K562 (cell line): ENCODE results near the gene TRAP1. TPM values are rescaled to one million over a fixed set of nuclear protein-coding genes. Genes with fewer than 3 reads are reported as not detected.

Experiments used
- ATAC-seq: fragments of 200-7000 bp; cut with Tn5 transposase; 3 replicates; pipeline ENCODE4 v1.9.1; 2020; ENCODE audit warnings: moderate library complexity
- BruUV-seq: library from RNA; stranded (reverse); fragments of 400-500 nt; replicated peaks from 2 replicates; lab custom pipeline; 2021; lab: Mats Ljungman, UMichigan
- CTCF ChIA-PET: fragments of 300-600 bp; formaldehyde crosslinking; extraction: SDS; loops from one replicate; lab custom pipeline; 2021; ENCODE audit warnings: low intra/inter-chr PET ratio; lab: Yijun Ruan, JAX
- POLR2A ChIA-PET: fragments of 300-600, 350-650 bp; sonication (Branson Sonifier 250); formaldehyde crosslinking; extraction: SDS; loops from one replicate; lab custom pipeline; 2021; ENCODE audit warnings: antibody characterized with exemption, inconsistent platforms; lab: Yijun Ruan, JAX
- DNase-seq, 4 experiments: peaks; one replicate each; pipeline versions ENCODE4 v3.0.0 to v3.0.0-alpha.2; 2011 to 2018; ENCODE audit warnings: low spot score in 3 of 4, mixed read lengths in 3 of 4; ENCODE audit errors: extremely low read depth in 1 of 4
- FAIRE-seq: peaks from 2 replicates; lab custom pipeline; 2011; peaks lifted over from hg19 to GRCh38; lab: Jason Lieb, UNC
- H2AFZ ChIP-seq: 2 replicates; pipeline ENCODE4 v1.6.0; 2011; ENCODE audit warnings: low read depth, low read length, control low read depth, inconsistent platforms
- H3K27ac ChIP-seq: fragments of 200-600 bp; 3 replicates; pipeline ENCODE4 v1.8.0; 2011; ENCODE audit warnings: low read depth, mild to moderate bottlenecking, control low read depth, inconsistent platforms, low read length, moderate library complexity, mixed read lengths; ENCODE audit errors: extremely low read depth
- H3K27me3 ChIP-seq, 2 experiments: fragments of 300-600 bp in 1 of 2; 2 replicates in 1 of 2; 3 replicates in 1 of 2; pipeline versions ENCODE4 v1.6.0 to v1.8.0; 2011; ENCODE audit warnings: inconsistent platforms in 2 of 2, low read length in 2 of 2, mild to moderate bottlenecking in 1 of 2, mixed read lengths in 1 of 2, moderate library complexity in 1 of 2; ENCODE audit not compliant: control insufficient read depth in 2 of 2, insufficient read depth in 2 of 2
- H3K36me3 ChIP-seq: fragments of 300-600 bp; 3 replicates; pipeline ENCODE4 v1.8.0; 2011; ENCODE audit warnings: mild to moderate bottlenecking, low read length, inconsistent platforms; ENCODE audit not compliant: control insufficient read depth, insufficient read depth
- H3K4me1 ChIP-seq, 2 experiments: fragments of 200-600 bp in 1 of 2; replicated peaks in 1 of 2; 2 replicates in 1 of 2; 3 replicates in 1 of 2; pipeline versions ENCODE4 v1.5.1 to v1.8.0; 2011; ENCODE audit warnings: inconsistent platforms in 2 of 2, low read length in 2 of 2, mild to moderate bottlenecking in 1 of 2, mixed read lengths in 1 of 2, moderate library complexity in 1 of 2; ENCODE audit not compliant: control insufficient read depth in 2 of 2, insufficient read depth in 2 of 2
- H3K4me2 ChIP-seq: 2 replicates; pipeline ENCODE4 v1.6.1; 2011; ENCODE audit warnings: low read length, control low read depth, inconsistent platforms, mixed read lengths; ENCODE audit not compliant: insufficient read depth
- H3K4me3 ChIP-seq: fragments of 200-600 bp; sonication (generic), shearing (Covaris generic); 2 replicates; pipeline ENCODE4 v1.5.1; 2016; ENCODE audit warnings: control low read depth, inconsistent platforms
- H3K79me2 ChIP-seq: fragments of 200-600 bp; 3 replicates; pipeline ENCODE4 v1.8.0; 2011; ENCODE audit warnings: low read length, inconsistent platforms; ENCODE audit not compliant: control insufficient read depth, insufficient read depth
- H3K9ac ChIP-seq, 2 experiments: 2 replicates each; pipeline versions ENCODE4 v1.6.0 to v1.6.1; 2011; ENCODE audit warnings: low read depth in 2 of 2, low read length in 2 of 2, control low read depth in 1 of 2, inconsistent platforms in 1 of 2, mild to moderate bottlenecking in 1 of 2, mixed read lengths in 1 of 2; ENCODE audit not compliant: insufficient read depth in 1 of 2
- H3K9me1 ChIP-seq: one replicate; pipeline ENCODE4 v1.6.0; 2011; ENCODE audit warnings: inconsistent platforms, mild to moderate bottlenecking, low read length, moderate library complexity; ENCODE audit not compliant: control insufficient read depth, insufficient read depth
- H3K9me3 ChIP-seq: replicated peaks from 2 replicates; pipeline ENCODE4 v1.5.1; 2011; ENCODE audit warnings: low read depth, low read length, inconsistent platforms; ENCODE audit not compliant: control insufficient read depth, insufficient read depth
- H4K20me1 ChIP-seq: replicated peaks from 2 replicates; pipeline ENCODE4 v1.6.1; 2011; ENCODE audit warnings: low read length, inconsistent platforms, mixed read lengths; ENCODE audit not compliant: control insufficient read depth, insufficient read depth
- CHD2 ChIP-seq: IDR thresholded peaks from 2 replicates; pipeline ENCODE4 v1.6.1; 2011; ENCODE audit warnings: low read depth, low read length
- ETV1 ChIP-seq: fragments of 450-650 bp; conservative IDR thresholded peaks from 2 replicates; pipeline ENCODE4 v1.6.1; 2016; ENCODE audit warnings: missing genetic modification characterization, control low read depth, low read depth, missing compliant biosample characterization
- FOXK1 ChIP-seq: sonication (generic); formaldehyde crosslinking; IDR thresholded peaks from 2 replicates; pipeline ENCODE4 v1.8.0; 2022; ENCODE audit warnings: missing genetic modification reagents, mild to moderate bottlenecking, borderline replicate concordance
- HMBOX1 ChIP-seq: sonication (generic); IDR thresholded peaks from 2 replicates; pipeline ENCODE4 v1.6.1; 2016
- MYBL2 ChIP-seq, 2 experiments: fragments of 450-650 bp in 1 of 2; sonication (generic) in 1 of 2; formaldehyde crosslinking in 1 of 2; IDR thresholded peaks; 2 replicates each; pipeline versions ENCODE4 v1.6.1 to v1.8.1; 2017 to 2022; ENCODE audit warnings: borderline replicate concordance in 1 of 2, inconsistent platforms in 1 of 2, low read depth in 1 of 2, mild to moderate bottlenecking in 1 of 2, missing genetic modification reagents in 1 of 2, moderate library complexity in 1 of 2
- PRDM10 ChIP-seq: fragments of 450-650 bp; IDR thresholded peaks from 2 replicates; pipeline ENCODE4 v1.6.1; 2018; ENCODE audit not compliant: partially characterized antibody
- XRCC4 ChIP-seq: IDR thresholded peaks from one replicate; pipeline ENCODE4 v1.6.1; 2011; ENCODE audit not compliant: insufficient read depth, insufficient read length; ENCODE audit errors: extremely low read depth
- YY1 ChIP-seq, 3 experiments: IDR thresholded peaks; 2 replicates each; pipeline ENCODE4 v1.6.1; 2011; ENCODE audit warnings: low read length in 2 of 3, mild to moderate bottlenecking in 2 of 3, moderate library complexity in 2 of 3, borderline replicate concordance in 1 of 3, control low read depth in 1 of 3, low read depth in 1 of 3; ENCODE audit not compliant: insufficient read depth in 3 of 3, insufficient replicate concordance in 2 of 3, control insufficient read depth in 1 of 3, insufficient read length in 1 of 3; ENCODE audit errors: extremely low read depth in 1 of 3
- ZFP1 ChIP-seq: fragments of 450-650 bp; formaldehyde crosslinking; IDR thresholded peaks from 2 replicates; pipeline ENCODE4 v1.4.0; 2020; ENCODE audit warnings: mild to moderate bottlenecking, mixed read lengths
- ZNF280B ChIP-seq: fragments of 250-450 bp; sonication (Bioruptor Pico); IDR thresholded peaks from 2 replicates; pipeline ENCODE4 v1.5.1; 2021; ENCODE audit warnings: mild to moderate bottlenecking
- ZNF444 ChIP-seq: fragments of 250-450 bp; sonication (Bioruptor Pico); IDR thresholded peaks from 2 replicates; pipeline ENCODE4 v1.4.0; 2020; ENCODE audit warnings: mild to moderate bottlenecking, moderate library complexity
- WGBS: fragments of 100-300 bp; shearing (Covaris generic); methylation state at CpG from one replicate; pipeline ENCODE4 v1.1.6; 2016; ENCODE audit warnings: low coverage, mixed read lengths; ENCODE audit not compliant: insufficient coverage; ENCODE audit errors: missing lambda C conversion rate; 5-methylcytosine and 5-hydroxymethylcytosine counted together
- in situ Hi-C: fragments of 300-500 bp; cut with MboI; formaldehyde crosslinking; loops from 4 replicates; pipeline ENCODE4 v1.15.0; 2018; ENCODE audit warnings: inconsistent platforms, mixed read lengths
- intact Hi-C: fragments of 100-400 bp; cut with micrococcal nuclease; formaldehyde crosslinking; loops from 2 replicates; pipeline ENCODE4 v1.14.2; 2022
- polyA plus RNA-seq, 8 experiments: library from polyadenylated mRNA; depleted of rRNA in 4 of 8; stranded (reverse) in 5 of 8; unstranded in 3 of 8; fragments of >200 nt; fragmentation: Nextera tagmentation in 2 of 8; fragmentation: Illumina TruSeq in 1 of 8; extraction: Ambion mirVana in 2 of 8; extraction: Trizol in 1 of 8; gene quantifications; 2 replicates each; pipeline versions ENCODE4 v1.2.1 to v1.2.3, GENCODE V29; 2011 to 2014; ENCODE audit warnings: inconsistent platforms in 1 of 8, missing spikeins in 1 of 8
- total RNA-seq, 7 experiments: library from RNA; depleted of rRNA in 6 of 7; stranded (reverse); fragments of >200 nt in 6 of 7; fragmentation: Illumina TruSeq in 2 of 7; extraction: Trizol in 2 of 7; gene quantifications; 2 replicates each; pipeline versions ENCODE4 v1.2.1 to v1.2.3, GENCODE V29; 2011 to 2021; ENCODE audit warnings: low replicate concordance in 1 of 7

Gene TRAP1
- total and polyA plus RNA-seq, 9 of the 15 experiments (the other 6 are each of a cell fraction or from before 2014, with no cell fraction given) = 19.1 to 436 (median 301) TPM

GRCh38 chr16:3637371-3637923 is 79.9 kb downstream of the TRAP1 start:
- peak overlapping the region; percentile 53; the same call in 2 of the 3 replicates for H3K27ac ChIP-seq
- WGBS = 56% methylated on average over 3 of the region's 3 CpGs
- no peak overlapping the region for H3K4me2 ChIP-seq
- H3K27me3 ChIP-seq = no peaks in the 10 kb centered on the region
- DNase-seq (peak in 2 of 4 experiments; percentile 31 to 56), ATAC-seq (peak; percentile 83), FAIRE-seq (peak; percentile 84)
- H3K9me3 ChIP-seq = no peaks in the 10 kb centered on the region
- in situ Hi-C loops = no loop called here
- no peaks in the 10 kb centered on the region for H3K79me2 ChIP-seq
- H3K9me1 ChIP-seq = no peaks in the 10 kb centered on the region
- peak overlapping the region; percentile 84 for H2AFZ ChIP-seq
- H4K20me1 ChIP-seq = no peaks in the 10 kb centered on the region
- H3K9ac ChIP-seq = peak overlapping the region in 1 of 2 experiments; percentile 21; a peak in 2 of 4 replicates
- H3K4me3 ChIP-seq = no peak overlapping the region
- no peaks in the 10 kb centered on the region for H3K36me3 ChIP-seq
- intact Hi-C loops = no loop called here
- CTCF ChIA-PET = no interaction called here
- POLR2A ChIA-PET = interaction anchor here (0.7 to 1.6 kb wide), 2 partner anchors 9 to 300 kb away, joined by 4 to 5 read pairs; no protein-coding TSS in a partner anchor
- no TSS peak for BruUV-seq
- H3K4me1 ChIP-seq = peaks cover 14 to 22% of the 10 kb centered on the region in 2 experiments
- TF ChIP-seq HMBOX1 = no peak
- TF ChIP-seq FOXK1 (CRISPR knock-in tag) = 0 out of 2 replicates have a peak, but pooled peaks have one; percentile 29
- TF ChIP-seq ETV1 (tag) = 0 out of 2 replicates have a peak, but pooled peaks have one; percentile 17
- TF ChIP-seq ZNF444 (CRISPR knock-in tag) = no peak
- no peak for TF ChIP-seq XRCC4
- peak; percentile 29; the same call in 1 of the 2 replicates for TF ChIP-seq CHD2
- peak in 1 of 3 experiments; percentile 53 for TF ChIP-seq YY1 (IDR thresholded peaks at IDR 0.05; ENCODE audit: borderline replicate concordance in 1 of 3, control insufficient read depth in 1 of 3, extremely low read depth in 1 of 3, insufficient read depth in 3 of 3, insufficient read length in 1 of 3, insufficient replicate concordance in 2 of 3, low read depth in 1 of 3, low read length in 2 of 3)
- no peak for TF ChIP-seq ZNF280B (CRISPR knock-in tag)
- TF ChIP-seq PRDM10 = no peak
- no peak for TF ChIP-seq ZFP1 (CRISPR knock-in tag)
- no peak for TF ChIP-seq MYBL2 (IDR thresholded peaks at IDR 0.05; ENCODE audit: low read depth)
- no peak for TF ChIP-seq MYBL2 (CRISPR knock-in tag; IDR thresholded peaks at IDR 0.05; ENCODE audit: borderline replicate concordance)
